HL-60/S4 (cell line): Measurements from ENCODE around the gene OR3A3.
"Not testable (repeated sequence)": the region's sequence is repeated elsewhere in the genome, so short reads cannot be mapped to it uniquely, and the experiment has no call there.

ENCODE experiments used
- in situ Hi-C: fragments of 300-500 bp; cut with MboI; formaldehyde crosslinking; loops from 2 replicates; pipeline ENCODE4 v1.14.3; 2022; ENCODE audit warnings: low sequenced_read_pairs

Gene OR3A3

DNA sequence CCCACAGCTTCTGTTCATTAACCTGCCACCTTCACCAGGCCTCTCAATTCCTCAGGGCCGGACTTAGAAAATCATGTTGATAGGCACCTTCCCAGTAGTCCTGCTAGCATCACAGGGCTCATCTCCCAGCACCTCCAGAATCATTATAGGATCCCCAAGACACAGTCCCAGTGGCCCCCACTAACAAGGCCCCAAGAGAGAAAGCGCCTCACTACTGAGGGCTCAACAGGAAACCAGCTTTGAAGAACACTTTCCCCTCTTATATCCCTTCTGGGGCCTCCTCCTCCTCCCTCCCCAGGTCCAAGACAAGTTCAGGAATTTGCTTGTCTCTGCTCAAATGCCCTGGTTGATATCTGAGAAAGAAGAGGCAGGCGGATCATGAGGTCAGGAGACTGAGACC lies at the start of gene OR3A3:
TSS of gene OR3A3 (plus strand) at position 301 of the 400 bp plus-strand sequence.
- in situ Hi-C loops, result no loop called here

GRCh38 chr17:3371167-3371566 lies 40.0 kb upstream of the OR3A3 start:
- in situ Hi-C loops, result not testable (repeated sequence)

DNA sequence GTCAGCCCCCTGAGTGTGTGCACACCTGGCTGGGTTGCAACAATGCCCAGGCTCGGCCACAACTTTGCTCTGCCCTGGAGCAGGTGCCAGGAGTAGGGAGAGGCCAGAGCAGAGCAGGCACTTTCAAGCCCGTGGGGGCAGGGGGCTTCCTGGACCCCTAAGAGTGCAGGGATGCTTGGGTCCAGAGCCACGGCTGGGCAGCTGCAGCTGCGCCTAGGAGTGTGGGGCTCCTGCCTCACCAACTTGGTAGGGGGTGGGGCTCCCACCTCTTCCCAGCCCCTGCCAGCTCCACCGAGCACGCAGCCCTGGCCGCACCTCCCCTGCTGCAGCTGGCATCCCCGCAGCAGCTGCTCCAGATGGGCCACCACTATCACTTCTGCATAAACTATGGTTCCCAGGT lies 32.8 kb upstream of the OR3A3 start:
- in situ Hi-C loops, result no loop called here

- in situ Hi-C loops, result no loop called here
Observed at GRCh38 chr17:3381957-3382356, 29.2 kb upstream of the OR3A3 start.

- in situ Hi-C loops, result no loop called here
Observed at GRCh38 chr17:3385869-3386816, 25.0 kb upstream of the OR3A3 start, which contains the start of gene OR3A2. Gene OR3A2 (minus strand): TSS chr17:3386308.

- in situ Hi-C loops, result no loop called here
Observed at GRCh38 chr17:3389791-3390190, 21.4 kb upstream of the OR3A3 start.

DNA sequence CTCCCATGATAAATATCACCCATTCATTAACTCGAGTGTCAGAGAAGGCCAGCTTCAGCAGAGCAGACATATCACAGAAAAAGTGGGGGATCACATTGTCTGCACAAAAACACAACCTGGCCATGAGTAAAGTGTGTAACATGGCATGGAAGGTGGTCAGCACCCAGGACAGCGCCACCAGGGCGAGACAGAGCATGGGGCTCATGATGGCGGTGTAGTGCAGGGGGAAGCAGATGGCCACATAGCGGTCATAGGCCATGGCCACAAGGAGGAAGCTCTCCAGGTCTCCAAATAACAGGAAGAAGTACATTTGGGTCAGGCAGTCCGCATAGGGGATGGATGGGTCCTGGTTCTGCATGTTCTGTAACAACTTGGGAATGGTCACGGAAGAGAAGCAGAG lies 13.4 kb upstream of the OR3A3 start:
- in situ Hi-C loops, result not testable (repeated sequence)

GRCh38 chr17:3398310-3398709 lies 12.9 kb upstream of the OR3A3 start, which contains the start of gene OR1E1:
Gene OR1E1 (minus strand): TSS chr17:3398410. CDS start chr17:3398410, 0 bp downstream.
- in situ Hi-C loops, result no loop called here

GRCh38 chr17:3400055-3400454 lies 11.1 kb upstream of the OR3A3 start:
- in situ Hi-C loops, result no loop called here

- in situ Hi-C loops, result no loop called here
Observed at GRCh38 chr17:3401786-3402185, 9.4 kb upstream of the OR3A3 start.

- in situ Hi-C loops, result not testable (repeated sequence)
Observed at GRCh38 chr17:3403856-3404255, 7.3 kb upstream of the OR3A3 start.

DNA sequence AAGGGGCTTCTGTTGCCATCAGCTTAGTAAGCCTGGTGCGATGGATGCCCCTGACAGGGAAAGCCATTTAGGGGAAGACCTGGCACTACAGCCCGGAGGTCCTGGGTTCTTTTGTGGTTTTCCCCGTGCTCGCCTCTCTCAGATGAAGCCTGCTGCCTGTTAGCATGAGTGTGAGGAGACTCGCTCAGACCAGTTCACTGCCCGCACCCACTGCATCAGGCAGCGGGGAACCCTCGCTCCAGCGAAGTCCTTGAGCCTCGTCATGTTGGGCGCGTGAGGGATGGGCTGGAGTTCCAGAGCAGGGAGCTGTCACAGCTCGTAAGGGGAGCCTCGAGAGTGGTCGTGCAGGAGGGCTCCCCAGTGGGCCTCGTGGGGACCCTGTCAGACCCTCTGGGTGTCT lies 1.0 kb downstream of the OR3A3 start:
- in situ Hi-C loops, result not testable (repeated sequence)

DNA sequence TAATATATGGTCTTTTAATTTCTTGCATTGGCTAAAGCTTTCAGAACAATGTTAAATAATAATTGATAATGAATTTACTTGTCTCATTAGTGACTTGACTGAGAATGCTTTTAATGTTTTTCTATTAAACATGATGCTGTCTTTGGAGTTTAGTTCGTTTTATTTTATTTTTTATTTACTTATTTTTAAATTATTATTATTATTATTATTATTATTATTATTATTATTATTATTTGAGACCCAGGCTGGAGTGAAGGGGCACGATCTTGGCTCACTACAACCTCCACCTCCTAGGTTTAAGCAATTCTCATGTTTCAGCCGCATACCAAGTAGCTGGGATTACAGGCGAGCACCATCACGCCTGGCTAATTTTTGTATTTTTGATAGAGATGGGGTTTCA lies 4.4 kb downstream of the OR3A3 start:
- in situ Hi-C loops, result no loop called here

GRCh38 chr17:3418222-3418621 lies 7.1 kb downstream of the OR3A3 start:
- in situ Hi-C loops, result no loop called here

GRCh38 chr17:3433215-3433614 lies 22.0 kb downstream of the OR3A3 start:
- in situ Hi-C loops, result not testable (repeated sequence)

- in situ Hi-C loops, result no loop called here
Observed at GRCh38 chr17:3433741-3434140, 22.6 kb downstream of the OR3A3 start, which contains the start of gene OR1E2. Gene OR1E2 (minus strand): TSS chr17:3433841. CDS start chr17:3433841, 0 bp downstream.

DNA sequence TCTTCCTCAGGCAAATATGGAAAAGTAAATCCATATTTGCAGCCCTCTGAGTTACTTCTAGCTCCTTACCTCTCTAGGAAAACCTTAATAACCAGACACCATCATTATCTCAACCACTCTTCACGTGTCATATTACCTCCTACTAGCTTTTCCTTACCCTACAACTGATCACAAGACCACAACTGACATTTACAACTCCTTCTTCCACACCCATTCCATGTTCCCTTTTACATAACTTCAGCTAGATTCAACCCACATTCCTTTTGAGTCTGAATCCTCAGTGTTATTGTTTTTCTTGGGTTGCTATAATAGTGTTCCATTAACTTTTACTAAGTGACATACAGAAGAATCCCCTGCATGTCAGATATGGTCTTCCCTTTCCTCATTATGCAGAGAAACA lies 27.2 kb downstream of the OR3A3 start:
- in situ Hi-C loops, result no loop called here

DNA sequence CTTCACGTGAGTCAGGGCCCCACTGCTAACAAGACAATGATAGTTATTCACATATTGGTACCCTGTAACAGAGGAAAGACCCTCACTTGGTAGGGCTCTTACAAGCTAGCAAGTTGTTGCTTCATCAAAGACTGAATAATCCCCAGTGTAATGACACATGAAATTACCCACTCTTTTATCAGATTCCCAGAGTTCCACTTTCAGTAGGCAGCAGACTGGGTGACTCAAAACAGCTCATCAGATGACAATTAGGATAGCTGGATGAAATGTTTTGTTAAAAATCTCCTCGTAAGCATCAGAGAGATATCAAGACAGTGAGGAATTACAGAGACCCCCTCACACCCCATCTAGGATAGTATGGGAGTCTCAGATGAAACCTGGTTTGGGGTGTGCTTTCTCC lies 29.3 kb downstream of the OR3A3 start:
- in situ Hi-C loops, result no loop called here

DNA sequence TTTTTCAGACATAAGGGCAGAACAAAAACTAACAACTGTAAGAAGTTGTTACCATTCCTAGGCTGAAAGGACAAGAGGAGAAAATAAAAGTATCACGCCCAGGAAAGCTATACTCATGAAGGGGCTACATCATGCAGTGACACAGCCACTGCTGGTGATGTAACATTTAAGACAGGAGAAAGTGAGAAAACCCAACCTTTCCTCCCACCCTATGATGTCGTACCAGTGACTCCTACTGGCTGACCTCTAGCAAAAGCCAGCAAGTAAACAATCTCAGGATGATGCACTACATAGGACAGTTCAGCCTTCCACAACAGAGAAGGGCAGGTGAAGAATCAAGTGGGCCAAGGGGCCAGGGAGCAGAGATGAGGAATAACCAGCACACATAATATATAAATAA lies 36.5 kb downstream of the OR3A3 start:
- in situ Hi-C loops, result no loop called here

- in situ Hi-C loops, result no loop called here
Observed at GRCh38 chr17:3448059-3448665, 37.0 kb downstream of the OR3A3 start.

GRCh38 chr17:3466355-3466754 lies 55.2 kb downstream of the OR3A3 start:
- in situ Hi-C loops, result not testable (repeated sequence)

GRCh38 chr17:3469529-3469928 lies 58.4 kb downstream of the OR3A3 start:
- in situ Hi-C loops, result no loop called here
